Lower leg skin (tissue), 3 donors: ENCODE results near the gene PRODH.
"Not testable (repeated sequence)": the region's sequence is repeated elsewhere in the genome, so short reads cannot be mapped to it uniquely, and the experiment has no call there.

Source experiments
- CTCF ChIP-seq, 3 donors: fragments of 450-650 bp; IDR thresholded peaks; one replicate each; pipeline ENCODE4 v1.5.1; 2016; ENCODE audit warnings: antibody characterized with exemption in 3 of 3, mild to moderate bottlenecking in 3 of 3, moderate library complexity in 2 of 3
- POLR2A ChIP-seq, 2 donors: fragments of 450-650 bp; IDR thresholded peaks; one replicate each; pipeline ENCODE4 v1.6.1; 2016 to 2017; ENCODE audit warnings: antibody characterized with exemption in 2 of 2, mild to moderate bottlenecking in 1 of 2, moderate library complexity in 1 of 2

GRCh38 chr22:18967391-18968010 is 31.4 kb upstream of the PRODH start:
- TF ChIP-seq POLR2A, CTCF (IDR thresholded peaks at IDR 0.05): not testable (repeated sequence)
